Psoas muscle (tissue), 8 donors: ENCODE results near the gene LRP1. TPM values are rescaled to one million over a fixed set of nuclear protein-coding genes. Genes with fewer than 3 reads are reported as not detected.

Experiments
- ATAC-seq, 4 donors: fragments of 200-7000 bp; cut with Tn5 transposase; one replicate each; pipeline ENCODE4 v1.9.1; 2020; ENCODE audit warnings: moderate library complexity in 3 of 4, mild to moderate bottlenecking in 2 of 4
- DNase-seq, 2 donors: peaks; one replicate each; pipeline ENCODE4 v3.0.0-alpha.2; 2020
- H3K27ac ChIP-seq: fragments of 200-600 bp; one replicate; pipeline ENCODE4 v1.8.0; 2022
- H3K27me3 ChIP-seq, 3 donors: fragments of 200-600 bp in 1 of 3; one replicate each; pipeline versions ENCODE4 v1.6.1 to v1.8.0; 2013 to 2022; ENCODE audit warnings: low read length in 2 of 3, mild to moderate bottlenecking in 2 of 3, moderate library complexity in 1 of 3; ENCODE audit not compliant: insufficient read depth in 3 of 3
- H3K36me3 ChIP-seq, 2 donors: fragments of 200-600 bp in 1 of 2; one replicate each; pipeline versions ENCODE4 v1.6.1 to v1.8.0; 2013 to 2022; ENCODE audit warnings: low read depth in 1 of 2, mild to moderate bottlenecking in 1 of 2, moderate library complexity in 1 of 2; ENCODE audit not compliant: insufficient read depth in 1 of 2
- H3K4me1 ChIP-seq: fragments of 200-600 bp; one replicate; pipeline ENCODE4 v1.8.0; 2022
- H3K4me3 ChIP-seq: fragments of 200-600 bp; one replicate; pipeline ENCODE4 v1.8.0; 2022; ENCODE audit warnings: mild to moderate bottlenecking
- H3K9me3 ChIP-seq: fragments of 200-600 bp; one replicate; pipeline ENCODE4 v1.8.0; 2022
- WGBS, 3 donors: extraction: QIAGEN DNeasy Blood & Tissue Kit; methylation state at CpG; one replicate each; pipeline versions ENCODE4 v1.1.6 to v1.1.7; 2013; 5-methylcytosine and 5-hydroxymethylcytosine counted together
- intact Hi-C, 2 donors: fragments of 100-400 bp; cut with DNase I; formaldehyde crosslinking; loops; one replicate each; pipeline versions ENCODE4 v1.11.0 to v1.14.2; 2022
- polyA plus RNA-seq, 3 donors: library from polyadenylated mRNA; stranded (reverse); fragments of 200-250 nt; gene quantifications; one replicate each; pipeline ENCODE4 v1.2.3, GENCODE V29; 2013
- total RNA-seq, 4 donors: library from RNA; stranded (reverse); fragmentation: NEBNext Ultra II Directional in 2 of 4; extraction: Animal tissue kit (Norgen Biotek cat#: 25700) in 2 of 4; gene quantifications; one replicate each; pipeline versions ENCODE4 v1.2.1 to v1.2.4, GENCODE V29; 2021 to 2023
- TF ChIP-seq, protein P1 (sequence below): fragments of 200-600 bp; IDR thresholded peaks from one replicate; pipeline ENCODE4 v1.8.0; 2022; ENCODE audit warnings: antibody characterized with exemption
- donor health status: healthy with polysubstance abuse.
- donor health status: DM: no; HTN: no; CAD: no; lungs with moderate emphysema.
- donor health status: Bipolar disorder and iron deficiency.
- donor health status: healthy.
- donor health status: DM: yes; HTN: yes; CAD: no.
- donor health status: DM: no; HTN: no; CAD: no.
- donor health status: DM: no; HTN: no; CAD: no.
- donor health status: DM: yes; HTN: yes; CAD: no.

LRP1 gene
- total and polyA plus RNA-seq, 7 donors: 10.7 to 50.6 (median 33.1) TPM

- 38 to 57% (median 48%) methylated on average over 4 of the region's 4 CpGs for WGBS, 3 donors
- Histone ChIP-seq H3K36me3 (peaks cover 3 to 30% of the 10 kb centered on the region in 2 donors), H3K9me3 (no peaks in the 10 kb centered on the region), H3K27me3 (no peaks in the 10 kb centered on the region), H3K4me1 (peaks cover 78% of the 10 kb centered on the region), H3K4me3 (no peak overlapping the region), H3K27ac (peak overlapping the region; percentile 81)
- intact Hi-C loops: loop anchor here in 1 of 2 donors (5.0 kb wide), 1 partner anchor 197 kb away; the partner anchor contains the start of genes GLI1 and INHBE
- DNase-seq: no peak
- TF ChIP-seq, protein P1, sequence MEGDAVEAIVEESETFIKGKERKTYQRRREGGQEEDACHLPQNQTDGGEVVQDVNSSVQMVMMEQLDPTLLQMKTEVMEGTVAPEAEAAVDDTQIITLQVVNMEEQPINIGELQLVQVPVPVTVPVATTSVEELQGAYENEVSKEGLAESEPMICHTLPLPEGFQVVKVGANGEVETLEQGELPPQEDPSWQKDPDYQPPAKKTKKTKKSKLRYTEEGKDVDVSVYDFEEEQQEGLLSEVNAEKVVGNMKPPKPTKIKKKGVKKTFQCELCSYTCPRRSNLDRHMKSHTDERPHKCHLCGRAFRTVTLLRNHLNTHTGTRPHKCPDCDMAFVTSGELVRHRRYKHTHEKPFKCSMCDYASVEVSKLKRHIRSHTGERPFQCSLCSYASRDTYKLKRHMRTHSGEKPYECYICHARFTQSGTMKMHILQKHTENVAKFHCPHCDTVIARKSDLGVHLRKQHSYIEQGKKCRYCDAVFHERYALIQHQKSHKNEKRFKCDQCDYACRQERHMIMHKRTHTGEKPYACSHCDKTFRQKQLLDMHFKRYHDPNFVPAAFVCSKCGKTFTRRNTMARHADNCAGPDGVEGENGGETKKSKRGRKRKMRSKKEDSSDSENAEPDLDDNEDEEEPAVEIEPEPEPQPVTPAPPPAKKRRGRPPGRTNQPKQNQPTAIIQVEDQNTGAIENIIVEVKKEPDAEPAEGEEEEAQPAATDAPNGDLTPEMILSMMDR: no peak
- peak in 1 of 4 donors; percentile 10 for ATAC-seq
These were observed 132.1 kb downstream of the LRP1 start for GRCh38 chr12:57260366-57260765.

- Histone ChIP-seq H3K4me1 (peaks cover 78% of the 10 kb centered on the region), H3K27ac (peak overlapping the region; percentile 81), H3K4me3 (peak overlapping the region; percentile 35), H3K36me3 (peaks cover 0 to 27% of the 10 kb centered on the region in 2 donors), H3K9me3 (no peaks in the 10 kb centered on the region), H3K27me3 (no peaks in the 10 kb centered on the region)
- ATAC-seq (peak; percentile 39 to 76 (median 61)), DNase-seq (no peak)
- WGBS, 3 donors: 13 to 31% (median 24%) methylated on average over 2 of the region's 2 CpGs
- TF ChIP-seq, protein P1: no peak
- intact Hi-C loops: loop anchor here in 1 of 2 donors (5.0 kb wide), 1 partner anchor 196 kb away; the partner anchor contains the start of genes GLI1 and INHBE
These were observed 133.2 kb downstream of the LRP1 start for GRCh38 chr12:57261428-57261865.

- DNase-seq (no peak), ATAC-seq (peak; percentile 35 to 72 (median 66))
- Histone ChIP-seq H3K36me3 (peaks cover 0 to 33% of the 10 kb centered on the region in 2 donors), H3K9me3 (no peaks in the 10 kb centered on the region), H3K4me3 (peak overlapping the region; percentile 35), H3K4me1 (peaks cover 73% of the 10 kb centered on the region), H3K27ac (peak overlapping the region; percentile 81), H3K27me3 (no peaks in the 10 kb centered on the region)
- TF ChIP-seq, protein P1: no peak
- WGBS, 3 donors: 30 to 47% (median 32%) methylated on average over 3 of the region's 3 CpGs
- intact Hi-C loops: loop anchor here in 1 of 2 donors (5.0 kb wide), 1 partner anchor 195 kb away; the partner anchor contains the start of genes GLI1 and INHBE
These were observed 134.0 kb downstream of the LRP1 start for GRCh38 chr12:57262126-57262822.

Other genes with a start within 250 kb of the LRP1 start
- gene SDR9C7, start 194.1 kb upstream of the LRP1 start, total RNA-seq: under 1 TPM in 3 of 4 donors, not detected in 1; 0.13 to 0.97 (median 0.69) TPM
- gene SDR9C7, start 194.1 kb upstream of the LRP1 start, polyA plus RNA-seq: under 1 TPM; 0.07 to 0.23 (median 0.22) TPM
- gene RDH16, start 170.9 kb upstream of the LRP1 start, total RNA-seq: under 1 TPM; 0.20 to 0.52 (median 0.40) TPM
- under 1 TPM; 0.10 to 0.47 (median 0.10) TPM for gene RDH16, start 170.9 kb upstream of the LRP1 start, polyA plus RNA-seq
- 1 to 10 TPM; 3.2 to 5.2 (median 3.6) TPM for gene ZBTB39, start 121.9 kb upstream of the LRP1 start, total RNA-seq
- gene ZBTB39, start 121.9 kb upstream of the LRP1 start, polyA plus RNA-seq: 1 to 10 TPM; 1.2 to 3.1 (median 1.4) TPM
- gene TAC3, start 112.0 kb upstream of the LRP1 start, total RNA-seq: not detected
- gene TAC3, start 112.0 kb upstream of the LRP1 start, polyA plus RNA-seq: under 1 TPM in 1 of 3 donors, not detected in 2; 0.09 TPM
- gene MYO1A, start 78.4 kb upstream of the LRP1 start, total RNA-seq: 1 to 10 TPM in 1 of 4 donors, under 1 TPM in 2, not detected in 1; 0.10 to 1.3 (median 0.20) TPM
- under 1 TPM; 0.04 to 0.91 (median 0.18) TPM for gene MYO1A, start 78.4 kb upstream of the LRP1 start, polyA plus RNA-seq
- gene NEMP1, start 49.7 kb upstream of the LRP1 start, total RNA-seq: 1 to 10 TPM; 1.5 to 3.2 (median 2.1) TPM
- gene NEMP1, start 49.7 kb upstream of the LRP1 start, polyA plus RNA-seq: 1 to 10 TPM; 1.3 to 3.0 (median 2.7) TPM
- gene NAB2, start 39.4 kb upstream of the LRP1 start, total RNA-seq: 10 to 100 TPM in 2 of 4 donors, 1 to 10 TPM in 2; 7.1 to 28.4 (median 10.8) TPM
- 100 to 1,000 TPM in 1 of 3 donors, 1 to 10 TPM in 2; 5.6 to 114 (median 8.2) TPM for gene NAB2, start 39.4 kb upstream of the LRP1 start, polyA plus RNA-seq
- gene STAT6, start 17.1 kb upstream of the LRP1 start, total RNA-seq: 10 to 100 TPM; 14.1 to 27.7 (median 18.2) TPM
- 10 to 100 TPM; 10.4 to 11.6 (median 11.3) TPM for gene STAT6, start 17.1 kb upstream of the LRP1 start, polyA plus RNA-seq
- gene LRP1-AS, start 19.1 kb downstream of the LRP1 start, total RNA-seq: not detected
- gene LRP1-AS, start 19.1 kb downstream of the LRP1 start, polyA plus RNA-seq: not detected
- gene NXPH4, start 88.3 kb downstream of the LRP1 start, total RNA-seq: under 1 TPM in 3 of 4 donors, not detected in 1; 0.24 to 0.58 (median 0.42) TPM
- gene NXPH4, start 88.3 kb downstream of the LRP1 start, polyA plus RNA-seq: under 1 TPM in 2 of 3 donors, not detected in 1; 0.01 to 0.20 TPM
- 10 to 100 TPM; 39.2 to 59.2 (median 47.3) TPM for gene SHMT2, start 101.2 kb downstream of the LRP1 start, total RNA-seq
- gene SHMT2, start 101.2 kb downstream of the LRP1 start, polyA plus RNA-seq: 10 to 100 TPM; 36.6 to 66.8 (median 62.7) TPM
- gene STAC3, start 122.7 kb downstream of the LRP1 start, total RNA-seq: 1,000 to 10,000 TPM in 2 of 4 donors, 100 to 1,000 TPM in 2; 576 to 1,676 (median 997) TPM
- 1,000 to 10,000 TPM in 1 of 3 donors, 100 to 1,000 TPM in 1, 10 to 100 TPM in 1; 98.2 to 1,376 (median 738) TPM for gene STAC3, start 122.7 kb downstream of the LRP1 start, polyA plus RNA-seq